ENCODE data around the gene FCAMR. TPM values are rescaled to one million over a fixed set of nuclear protein-coding genes. Genes with fewer than 3 reads are reported as not detected.

The FCAMR gene
- total RNA-seq, 2 donors from 2014 or later: 0.56 to 4.5 TPM

DNA sequence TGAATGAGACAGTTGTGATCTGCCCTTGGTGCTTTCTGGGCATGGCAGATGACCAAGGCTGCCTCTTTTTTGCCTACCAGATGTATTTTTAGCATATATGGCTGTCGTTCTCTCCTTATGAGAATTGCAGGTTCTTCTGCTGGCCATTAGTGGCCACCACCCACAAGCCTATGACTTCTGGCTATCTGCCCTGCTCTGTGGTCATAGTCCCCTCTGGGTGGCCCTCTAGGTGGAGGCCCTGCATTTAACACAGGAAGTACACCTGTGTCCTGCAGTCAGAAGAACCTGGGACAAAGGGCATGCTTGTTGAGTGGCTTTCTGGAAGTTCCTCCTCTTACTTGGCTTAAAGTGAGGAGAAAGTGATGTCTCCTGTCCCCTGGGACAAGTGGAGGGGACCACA lies 6.5 kb downstream of the FCAMR start:
- no peaks in the 10 kb centered on the region for H3K27me3 ChIP-seq
- DNase-seq: no peak
- no peaks in the 10 kb centered on the region for H3K9me3 ChIP-seq
- TF ChIP-seq, protein P1, sequence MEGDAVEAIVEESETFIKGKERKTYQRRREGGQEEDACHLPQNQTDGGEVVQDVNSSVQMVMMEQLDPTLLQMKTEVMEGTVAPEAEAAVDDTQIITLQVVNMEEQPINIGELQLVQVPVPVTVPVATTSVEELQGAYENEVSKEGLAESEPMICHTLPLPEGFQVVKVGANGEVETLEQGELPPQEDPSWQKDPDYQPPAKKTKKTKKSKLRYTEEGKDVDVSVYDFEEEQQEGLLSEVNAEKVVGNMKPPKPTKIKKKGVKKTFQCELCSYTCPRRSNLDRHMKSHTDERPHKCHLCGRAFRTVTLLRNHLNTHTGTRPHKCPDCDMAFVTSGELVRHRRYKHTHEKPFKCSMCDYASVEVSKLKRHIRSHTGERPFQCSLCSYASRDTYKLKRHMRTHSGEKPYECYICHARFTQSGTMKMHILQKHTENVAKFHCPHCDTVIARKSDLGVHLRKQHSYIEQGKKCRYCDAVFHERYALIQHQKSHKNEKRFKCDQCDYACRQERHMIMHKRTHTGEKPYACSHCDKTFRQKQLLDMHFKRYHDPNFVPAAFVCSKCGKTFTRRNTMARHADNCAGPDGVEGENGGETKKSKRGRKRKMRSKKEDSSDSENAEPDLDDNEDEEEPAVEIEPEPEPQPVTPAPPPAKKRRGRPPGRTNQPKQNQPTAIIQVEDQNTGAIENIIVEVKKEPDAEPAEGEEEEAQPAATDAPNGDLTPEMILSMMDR (IDR thresholded peaks at IDR 0.05): no peak
- peaks cover 25% of the 10 kb centered on the region for H3K4me1 ChIP-seq
- intact Hi-C loops (cut with DNase I): no loop called here
- H3K4me3 ChIP-seq: no peak overlapping the region
- peak overlapping the region; percentile 51 for H3K27ac ChIP-seq
- peak overlapping the region in 1 of 2 donors; percentile 36 for H3K9ac ChIP-seq (ENCODE audit: low read depth in 2 of 2, low read length in 2 of 2)
- no peaks in the 10 kb centered on the region for H3K36me3 ChIP-seq

DNA sequence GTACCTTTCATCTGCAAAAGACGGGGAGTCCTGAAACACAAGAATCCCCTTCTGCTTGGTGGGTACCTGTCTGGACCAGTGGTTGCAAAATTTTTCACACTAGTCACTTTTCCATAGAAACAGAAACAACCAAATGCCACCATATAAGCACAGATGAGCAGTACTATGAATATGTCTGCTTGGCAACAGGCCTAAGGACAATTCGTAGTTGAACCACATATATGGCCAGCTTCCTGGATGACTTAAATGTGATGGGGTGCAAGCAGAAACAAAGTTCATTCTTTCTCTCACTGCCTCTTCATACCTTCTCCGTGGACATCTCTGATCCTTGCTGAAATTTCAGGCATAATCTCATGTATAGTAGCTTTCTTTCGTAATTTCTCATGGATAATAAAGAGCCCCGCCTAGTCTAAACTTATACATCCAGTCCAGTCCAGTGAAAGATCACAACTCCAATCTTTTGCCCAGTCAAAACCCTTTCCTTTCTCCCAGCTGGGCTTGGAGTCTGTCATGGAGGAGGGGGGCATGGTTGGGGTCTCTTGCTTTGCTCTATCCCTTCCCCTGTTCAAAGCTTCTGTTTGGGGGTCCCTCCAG lies 7.0 kb downstream of the FCAMR start:
- no peaks in the 10 kb centered on the region for H3K36me3 ChIP-seq
- intact Hi-C loops (cut with DNase I): no loop called here
- no peaks in the 10 kb centered on the region for H3K27me3 ChIP-seq
- DNase-seq: no peak
- no peak overlapping the region for H3K4me3 ChIP-seq
- peak overlapping the region; percentile 51 for H3K27ac ChIP-seq
- H3K9me3 ChIP-seq: no peaks in the 10 kb centered on the region
- TF ChIP-seq, protein P1 (IDR thresholded peaks at IDR 0.05): no peak
- H3K9ac ChIP-seq (ENCODE audit: low read depth in 2 of 2, low read length in 2 of 2): peak overlapping the region in 1 of 2 donors; percentile 36
- peaks cover 21% of the 10 kb centered on the region for H3K4me1 ChIP-seq

DNA sequence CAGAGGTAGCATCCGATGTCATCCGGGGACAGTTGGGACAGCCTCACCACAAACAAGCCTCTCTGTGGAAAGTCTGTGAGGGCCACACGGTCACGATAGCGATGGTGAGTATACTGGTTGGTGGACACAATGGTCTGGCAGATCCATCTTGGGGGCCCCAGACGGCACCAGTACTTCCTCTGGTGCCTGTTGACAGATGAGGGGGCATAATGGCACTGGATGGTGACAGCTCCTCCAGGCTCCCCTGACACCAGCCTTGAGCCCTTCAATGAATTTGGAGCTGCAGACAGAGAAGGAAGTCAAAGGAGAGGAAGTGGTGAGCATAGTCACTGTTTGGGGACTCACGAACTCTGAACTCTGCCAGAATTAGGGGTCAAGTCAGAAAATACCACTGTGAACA lies 8.0 kb downstream of the FCAMR start:
- no peak overlapping the region for H3K9ac ChIP-seq (ENCODE audit: low read depth in 2 of 2, low read length in 2 of 2)
- H3K4me1 ChIP-seq: peaks cover 12% of the 10 kb centered on the region
- DNase-seq: no peak
- H3K9me3 ChIP-seq: no peaks in the 10 kb centered on the region
- no peaks in the 10 kb centered on the region for H3K27me3 ChIP-seq
- no peak overlapping the region for H3K4me3 ChIP-seq
- peak overlapping the region; percentile 51 for H3K27ac ChIP-seq
- intact Hi-C loops (cut with DNase I): no loop called here
- TF ChIP-seq, protein P1 (IDR thresholded peaks at IDR 0.05): no peak
- no peaks in the 10 kb centered on the region for H3K36me3 ChIP-seq

DNA sequence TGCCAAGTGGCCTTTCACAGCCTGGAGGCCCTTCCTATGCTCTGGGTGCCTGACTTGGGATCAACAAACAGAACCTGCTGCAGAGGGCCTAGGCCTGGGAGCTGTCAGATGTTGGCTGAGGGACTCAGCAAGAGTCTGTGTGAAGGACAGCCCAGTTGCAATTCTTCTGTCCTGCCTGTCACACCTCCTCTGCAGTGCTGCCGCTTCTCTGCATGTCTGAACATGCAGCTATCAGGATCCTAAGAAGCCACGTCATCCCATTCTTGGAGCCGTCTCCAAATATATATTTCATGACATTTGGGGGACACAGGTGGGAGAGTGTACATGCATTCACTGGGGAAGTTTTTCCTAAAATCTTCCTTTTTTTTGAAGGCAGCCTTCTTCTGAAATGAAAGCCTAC lies 8.6 kb downstream of the FCAMR start:
- Histone ChIP-seq H3K27me3 (no peaks in the 10 kb centered on the region), H3K9ac (ENCODE audit: low read depth in 2 of 2, low read length in 2 of 2) (no peak overlapping the region), H3K27ac (no peak overlapping the region), H3K36me3 (no peaks in the 10 kb centered on the region), H3K4me1 (peaks cover 6% of the 10 kb centered on the region), H3K9me3 (no peaks in the 10 kb centered on the region), H3K4me3 (no peak overlapping the region)
- DNase-seq: no peak
- TF ChIP-seq, protein P1 (IDR thresholded peaks at IDR 0.05): no peak
- intact Hi-C loops (cut with DNase I): no loop called here

DNA sequence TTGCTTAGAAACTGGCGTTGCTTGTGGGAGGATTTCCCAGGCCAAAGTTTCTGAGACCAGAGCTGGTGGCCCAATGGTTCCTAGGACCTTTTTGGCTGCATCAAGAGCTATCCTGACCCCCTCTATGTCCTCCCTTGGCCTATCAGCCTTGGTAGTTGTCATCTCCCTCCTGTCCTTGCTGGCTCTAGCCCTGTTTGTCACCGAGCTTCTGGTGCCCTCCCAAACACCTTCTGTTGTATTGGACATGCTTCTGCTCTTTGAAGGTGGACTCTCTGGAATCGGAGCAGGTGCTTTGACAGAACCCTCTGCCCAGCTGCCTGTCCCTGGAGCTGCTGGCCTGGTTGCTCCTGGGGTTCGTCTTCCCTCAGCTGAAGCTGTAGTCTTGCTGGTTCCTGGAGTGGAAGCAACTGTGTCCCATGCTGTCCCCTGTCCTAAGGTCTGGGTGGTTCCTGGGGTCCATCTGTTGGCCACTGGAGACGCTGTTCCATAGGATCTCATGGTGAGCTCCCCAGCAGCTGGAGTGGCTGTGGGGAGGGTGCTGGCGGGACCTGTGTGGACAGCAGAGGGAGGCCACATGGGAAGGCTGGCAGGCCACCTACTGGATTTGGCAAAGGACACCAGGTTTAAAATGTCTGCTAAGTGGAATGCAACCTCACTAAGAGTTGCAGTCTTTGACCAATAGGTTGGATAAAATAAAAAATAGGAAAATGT lies 9.4 kb downstream of the FCAMR start:
- H3K4me1 ChIP-seq: peaks cover 5% of the 10 kb centered on the region
- no peaks in the 10 kb centered on the region for H3K9me3 ChIP-seq
- intact Hi-C loops (cut with DNase I): no loop called here
- TF ChIP-seq, protein P1 (IDR thresholded peaks at IDR 0.05): no peak
- no peak for DNase-seq
- H3K27me3 ChIP-seq: no peaks in the 10 kb centered on the region
- H3K4me3 ChIP-seq: no peak overlapping the region
- no peaks in the 10 kb centered on the region for H3K36me3 ChIP-seq
- H3K27ac ChIP-seq: no peak overlapping the region
- H3K9ac ChIP-seq (ENCODE audit: low read depth in 2 of 2, low read length in 2 of 2): no peak overlapping the region

Measured in colonic mucosa (tissue), 4 donors.